Measurements from ENCODE around the gene WRAP53. TPM values are rescaled to one million over a fixed set of nuclear protein-coding genes. Genes with fewer than 3 reads are reported as not detected.
A peak's percentile ranks its signal among the peaks of the same experiment; 100 is the strongest.

Gene WRAP53
- total RNA-seq, 1 donor: 4.3 TPM

- H3K27ac ChIP-seq (ENCODE audit: low read depth, low read length): no peak overlapping the region
- H3K4me3 ChIP-seq (ENCODE audit: insufficient read depth, low read length): no peak overlapping the region
- H3K36me3 ChIP-seq (ENCODE audit: insufficient read depth, low read length): peaks cover 21% of the 10 kb centered on the region
- DNase-seq (ENCODE audit: insufficient read length, low spot score, missing footprints): no peak
- H3K4me2 ChIP-seq (ENCODE audit: insufficient read depth, low read length): no peak overlapping the region
- no peaks in the 10 kb centered on the region for H3K4me1 ChIP-seq (ENCODE audit: insufficient read depth, low read length)
- H3K9me3 ChIP-seq (ENCODE audit: low read depth, low read length): peaks cover 3% of the 10 kb centered on the region
- no peaks in the 10 kb centered on the region for H3K27me3 ChIP-seq (ENCODE audit: insufficient read depth, low read length)
- peaks cover 5% of the 10 kb centered on the region for H4K20me1 ChIP-seq (ENCODE audit: insufficient read depth, low read length)
- H3K79me2 ChIP-seq (ENCODE audit: insufficient read depth, low read length): peaks cover 7% of the 10 kb centered on the region
- TF ChIP-seq CTCF (IDR thresholded peaks at IDR 0.05; ENCODE audit: extremely low read depth, low read depth, low read length): no peak
- no peak overlapping the region for H2AFZ ChIP-seq (ENCODE audit: low read length)
Observed at GRCh38 chr17:7677388-7678067, 10.7 kb upstream of the WRAP53 start.

- Histone ChIP-seq H3K4me2 (ENCODE audit: insufficient read depth, low read length) (peak overlapping the region; percentile 90), H2AFZ (ENCODE audit: low read length) (peak overlapping the region; percentile 98), H3K27me3 (ENCODE audit: insufficient read depth, low read length) (no peaks in the 10 kb centered on the region), H4K20me1 (ENCODE audit: insufficient read depth, low read length) (peaks cover under 1% of the 10 kb centered on the region), H3K4me1 (ENCODE audit: insufficient read depth, low read length) (peaks cover 31% of the 10 kb centered on the region), H3K27ac (ENCODE audit: low read depth, low read length) (peak overlapping the region; percentile 100), H3K9me3 (ENCODE audit: low read depth, low read length) (no peaks in the 10 kb centered on the region), H3K36me3 (ENCODE audit: insufficient read depth, low read length) (no peaks in the 10 kb centered on the region), H3K4me3 (ENCODE audit: insufficient read depth, low read length) (peak overlapping the region; percentile 99), H3K79me2 (ENCODE audit: insufficient read depth, low read length) (peaks cover 43% of the 10 kb centered on the region)
- TF ChIP-seq CTCF (IDR thresholded peaks at IDR 0.05; ENCODE audit: extremely low read depth, low read depth, low read length): no peak
- DNase-seq (ENCODE audit: insufficient read length, low spot score, missing footprints): no peak
Observed at GRCh38 chr17:7684851-7685532, 3.3 kb upstream of the WRAP53 start.

- H4K20me1 ChIP-seq (ENCODE audit: insufficient read depth, low read length): no peaks in the 10 kb centered on the region
- peak; percentile 97 for DNase-seq (ENCODE audit: insufficient read length, low spot score, missing footprints)
- H3K4me2 ChIP-seq (ENCODE audit: insufficient read depth, low read length): peak overlapping the region; percentile 90
- H2AFZ ChIP-seq (ENCODE audit: low read length): peak overlapping the region; percentile 98
- H3K27ac ChIP-seq (ENCODE audit: low read depth, low read length): peak overlapping the region; percentile 100
- H3K79me2 ChIP-seq (ENCODE audit: insufficient read depth, low read length): peaks cover 48% of the 10 kb centered on the region
- H3K36me3 ChIP-seq (ENCODE audit: insufficient read depth, low read length): no peaks in the 10 kb centered on the region
- TF ChIP-seq CTCF (IDR thresholded peaks at IDR 0.05; ENCODE audit: extremely low read depth, low read depth, low read length): no peak
- H3K27me3 ChIP-seq (ENCODE audit: insufficient read depth, low read length): no peaks in the 10 kb centered on the region
- H3K4me1 ChIP-seq (ENCODE audit: insufficient read depth, low read length): peaks cover 31% of the 10 kb centered on the region
- peak overlapping the region; percentile 99 for H3K4me3 ChIP-seq (ENCODE audit: insufficient read depth, low read length)
- no peaks in the 10 kb centered on the region for H3K9me3 ChIP-seq (ENCODE audit: low read depth, low read length)
Observed at GRCh38 chr17:7685533-7686221, 2.6 kb upstream of the WRAP53 start.
